Uterus (tissue), 2 donors: ENCODE measurements around the gene NFATC1.

Experiments
- POLR2A ChIP-seq, 2 donors: fragments of 450-650 bp; IDR thresholded peaks; one replicate each; pipeline ENCODE4 v1.6.1; 2016; ENCODE audit warnings: antibody characterized with exemption in 2 of 2, mild to moderate bottlenecking in 1 of 2, moderate library complexity in 1 of 2
- TF ChIP-seq, protein P1 (sequence below), 4 experiments: fragments of 200-600 bp in 2 of 4; fragments of 450-650 bp in 2 of 4; sonication (generic) in 2 of 4; IDR thresholded peaks; one replicate each; pipeline ENCODE4 v1.5.1; 2016 to 2019; ENCODE audit warnings: antibody characterized with exemption in 4 of 4, mild to moderate bottlenecking in 2 of 4, moderate library complexity in 1 of 4

DNA sequence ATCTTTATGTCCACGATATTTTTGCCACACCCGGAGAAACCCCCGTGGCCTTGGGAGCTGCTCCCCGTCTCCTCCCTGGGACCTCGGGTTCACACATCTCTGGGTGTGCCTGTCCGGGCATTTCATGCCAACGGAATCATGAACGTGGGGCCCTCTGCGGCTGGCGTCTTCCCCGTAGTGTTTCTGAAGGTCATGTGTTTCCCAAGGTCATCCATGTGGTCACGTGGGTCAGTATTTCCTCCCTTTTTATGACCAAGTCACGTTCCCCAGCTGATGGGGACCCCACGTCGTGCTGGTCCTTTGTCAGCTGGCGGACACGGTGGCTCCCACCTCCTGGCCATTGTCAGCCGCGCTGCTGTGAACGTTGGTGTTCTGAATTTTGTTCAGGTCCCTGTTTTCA, 135.7 kb downstream of the NFATC1 start:
- TF ChIP-seq, protein P1, sequence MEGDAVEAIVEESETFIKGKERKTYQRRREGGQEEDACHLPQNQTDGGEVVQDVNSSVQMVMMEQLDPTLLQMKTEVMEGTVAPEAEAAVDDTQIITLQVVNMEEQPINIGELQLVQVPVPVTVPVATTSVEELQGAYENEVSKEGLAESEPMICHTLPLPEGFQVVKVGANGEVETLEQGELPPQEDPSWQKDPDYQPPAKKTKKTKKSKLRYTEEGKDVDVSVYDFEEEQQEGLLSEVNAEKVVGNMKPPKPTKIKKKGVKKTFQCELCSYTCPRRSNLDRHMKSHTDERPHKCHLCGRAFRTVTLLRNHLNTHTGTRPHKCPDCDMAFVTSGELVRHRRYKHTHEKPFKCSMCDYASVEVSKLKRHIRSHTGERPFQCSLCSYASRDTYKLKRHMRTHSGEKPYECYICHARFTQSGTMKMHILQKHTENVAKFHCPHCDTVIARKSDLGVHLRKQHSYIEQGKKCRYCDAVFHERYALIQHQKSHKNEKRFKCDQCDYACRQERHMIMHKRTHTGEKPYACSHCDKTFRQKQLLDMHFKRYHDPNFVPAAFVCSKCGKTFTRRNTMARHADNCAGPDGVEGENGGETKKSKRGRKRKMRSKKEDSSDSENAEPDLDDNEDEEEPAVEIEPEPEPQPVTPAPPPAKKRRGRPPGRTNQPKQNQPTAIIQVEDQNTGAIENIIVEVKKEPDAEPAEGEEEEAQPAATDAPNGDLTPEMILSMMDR (IDR thresholded peaks at IDR 0.05) = no peak
- no peak for TF ChIP-seq POLR2A (IDR thresholded peaks at IDR 0.05)
